Right lobe of liver (tissue), 4 donors: ENCODE measurements around the gene NEK2.

Experiments used
- CTCF ChIP-seq, 4 donors: fragments of 200-600 bp in 3 of 4; fragments of 450-650 bp in 1 of 4; IDR thresholded peaks; one replicate each; pipeline versions ENCODE4 v1.5.1 to v1.8.0; 2016 to 2022; ENCODE audit warnings: antibody characterized with exemption in 4 of 4, mild to moderate bottlenecking in 2 of 4
- POLR2A ChIP-seq: fragments of 450-650 bp; IDR thresholded peaks from one replicate; pipeline ENCODE4 v1.6.1; 2017; ENCODE audit warnings: antibody characterized with exemption, mild to moderate bottlenecking
- donor health status: DM: no; HTN: no; CAD: no.
- donor health status: DM: no; HTN: no; CAD: no.
- donor health status: DM: no; HTN: yes; CAD: no.

DNA sequence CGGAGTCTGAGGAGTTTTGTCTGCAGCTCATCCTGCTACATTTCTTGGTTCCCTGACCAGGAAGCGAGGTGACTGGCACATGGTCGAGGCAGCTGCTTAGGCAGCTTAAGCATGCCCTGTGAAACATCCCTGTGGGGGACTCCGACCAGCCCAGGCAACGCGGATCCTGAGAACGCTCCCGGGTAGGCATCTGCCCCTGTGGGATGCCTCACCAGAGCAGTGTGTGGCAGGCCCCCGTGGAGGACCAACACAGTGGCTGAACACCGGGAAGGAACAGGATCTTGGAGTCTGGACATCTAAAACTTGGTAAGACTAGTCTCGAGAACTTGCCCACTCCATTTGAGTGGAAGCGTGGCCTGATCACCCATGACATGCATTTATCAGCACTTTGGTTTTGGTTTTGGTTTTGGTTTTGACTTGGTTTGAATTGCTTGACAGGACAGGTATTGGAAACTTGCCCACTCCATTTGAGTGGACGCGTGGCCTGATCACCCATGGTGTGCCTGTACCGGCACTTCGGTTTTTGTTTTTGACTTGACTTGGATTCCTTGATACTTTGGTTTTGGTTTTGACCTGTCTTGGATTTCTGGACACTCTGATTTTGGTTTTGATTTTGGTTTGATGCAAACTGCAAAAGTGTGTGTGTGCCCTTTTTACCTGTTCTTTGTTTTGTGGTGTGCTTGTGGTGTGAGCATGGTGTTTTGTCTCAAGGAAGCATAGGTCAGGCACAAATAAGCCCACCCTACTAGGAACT lies 12.2 kb upstream of the NEK2 start:
- TF ChIP-seq CTCF (IDR thresholded peaks at IDR 0.05), result no peak
- TF ChIP-seq POLR2A, result no peak
